ENCODE results near the gene CRADD.

DNA sequence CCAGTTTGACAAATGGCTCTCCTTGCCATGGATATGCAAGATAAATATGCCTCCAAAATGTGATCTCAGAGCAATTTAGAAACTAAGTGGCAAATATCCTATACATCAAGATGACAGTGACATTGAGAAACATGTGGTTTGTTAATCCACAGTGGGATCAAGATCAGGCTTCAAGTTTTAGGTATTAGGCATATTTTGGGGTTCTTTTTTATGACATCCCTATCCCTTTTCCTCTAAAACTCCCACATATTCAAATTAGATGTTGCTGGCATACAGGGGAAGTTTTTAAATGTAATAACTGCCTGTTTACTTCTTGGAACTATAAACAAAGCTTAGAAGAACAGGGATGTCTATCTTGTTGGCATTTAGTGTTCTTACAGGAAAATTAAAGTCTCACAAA lies 179.4 kb downstream of the CRADD start:
- TF ChIP-seq POLR2AphosphoS5 (IDR thresholded peaks at IDR 0.05; ENCODE audit: low read depth, low read length): no peak
- TF ChIP-seq POLR2A (IDR thresholded peaks at IDR 0.05; ENCODE audit: low read depth, low read length): no peak

Measured in GM12892 (cell line).